Measurements from ENCODE around the gene GPSM3. TPM values are rescaled to one million over a fixed set of nuclear protein-coding genes. Genes with fewer than 3 reads are reported as not detected.

Gene GPSM3
- total RNA-seq, 4 donors from 2014 or later = 10.0 to 46.2 (median 12.0) TPM

DNA sequence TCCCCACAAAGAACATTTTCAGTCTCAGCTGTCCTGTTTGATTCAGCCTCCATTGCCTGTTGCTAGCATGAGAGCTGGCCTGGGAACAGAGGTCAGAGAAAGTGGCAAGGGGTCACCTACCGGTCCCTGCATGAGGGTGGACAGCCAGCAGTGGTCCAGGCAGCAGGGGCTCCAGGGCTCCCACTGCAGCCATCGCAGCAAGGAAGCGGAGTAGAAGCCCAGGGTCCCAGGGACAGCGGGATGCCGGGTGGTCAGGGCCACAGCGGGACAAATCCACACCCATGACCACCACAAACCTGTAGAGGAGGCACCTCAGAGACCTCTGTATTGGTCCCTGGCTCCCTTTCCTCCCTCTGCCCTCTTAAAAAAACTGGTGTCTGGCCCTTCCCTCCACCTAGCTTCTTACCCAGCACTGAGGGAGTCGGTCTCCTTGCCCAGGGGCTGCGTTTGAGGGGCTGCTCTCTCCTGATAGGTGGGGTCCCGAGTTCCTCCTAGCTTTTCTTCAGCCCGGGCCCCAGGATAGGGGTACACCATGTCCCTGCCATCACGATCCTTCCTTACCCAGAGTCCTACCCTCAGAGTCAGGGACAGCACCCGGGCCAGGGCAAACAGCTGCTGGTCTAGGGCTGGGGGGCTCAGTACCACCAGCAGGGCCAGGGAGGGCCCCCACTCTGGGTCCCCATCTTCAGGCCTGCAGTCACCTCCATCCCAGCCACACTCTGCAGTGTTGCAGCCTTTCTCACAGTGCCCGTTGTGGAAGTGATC is 8.4 kb upstream of the GPSM3 start:
- TF ChIP-seq, protein P1, sequence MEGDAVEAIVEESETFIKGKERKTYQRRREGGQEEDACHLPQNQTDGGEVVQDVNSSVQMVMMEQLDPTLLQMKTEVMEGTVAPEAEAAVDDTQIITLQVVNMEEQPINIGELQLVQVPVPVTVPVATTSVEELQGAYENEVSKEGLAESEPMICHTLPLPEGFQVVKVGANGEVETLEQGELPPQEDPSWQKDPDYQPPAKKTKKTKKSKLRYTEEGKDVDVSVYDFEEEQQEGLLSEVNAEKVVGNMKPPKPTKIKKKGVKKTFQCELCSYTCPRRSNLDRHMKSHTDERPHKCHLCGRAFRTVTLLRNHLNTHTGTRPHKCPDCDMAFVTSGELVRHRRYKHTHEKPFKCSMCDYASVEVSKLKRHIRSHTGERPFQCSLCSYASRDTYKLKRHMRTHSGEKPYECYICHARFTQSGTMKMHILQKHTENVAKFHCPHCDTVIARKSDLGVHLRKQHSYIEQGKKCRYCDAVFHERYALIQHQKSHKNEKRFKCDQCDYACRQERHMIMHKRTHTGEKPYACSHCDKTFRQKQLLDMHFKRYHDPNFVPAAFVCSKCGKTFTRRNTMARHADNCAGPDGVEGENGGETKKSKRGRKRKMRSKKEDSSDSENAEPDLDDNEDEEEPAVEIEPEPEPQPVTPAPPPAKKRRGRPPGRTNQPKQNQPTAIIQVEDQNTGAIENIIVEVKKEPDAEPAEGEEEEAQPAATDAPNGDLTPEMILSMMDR (IDR thresholded peaks at IDR 0.05; ENCODE audit: low read depth) = no peak

DNA sequence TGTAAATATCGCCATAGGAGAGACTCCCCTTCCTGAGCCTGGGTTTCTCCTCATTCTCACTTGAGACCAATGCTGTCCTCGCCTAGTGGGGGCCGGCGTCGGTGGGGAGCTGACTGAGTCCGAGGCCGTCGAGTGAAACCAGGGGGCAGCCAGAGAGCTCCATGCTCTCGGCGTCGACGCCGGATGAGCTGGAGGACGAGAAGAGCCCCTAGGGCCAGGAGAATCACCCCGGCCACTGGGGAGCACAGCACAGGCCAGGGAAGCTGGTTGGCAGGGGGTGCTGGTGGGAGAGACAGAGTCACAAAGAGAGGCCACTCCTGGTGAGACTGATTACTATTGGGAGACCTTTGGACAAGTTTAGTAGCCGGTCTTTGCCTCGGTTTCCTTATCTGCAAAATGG is 6.4 kb upstream of the GPSM3 start:
- TF ChIP-seq, protein P1 (IDR thresholded peaks at IDR 0.05; ENCODE audit: low read depth) = no peak

DNA sequence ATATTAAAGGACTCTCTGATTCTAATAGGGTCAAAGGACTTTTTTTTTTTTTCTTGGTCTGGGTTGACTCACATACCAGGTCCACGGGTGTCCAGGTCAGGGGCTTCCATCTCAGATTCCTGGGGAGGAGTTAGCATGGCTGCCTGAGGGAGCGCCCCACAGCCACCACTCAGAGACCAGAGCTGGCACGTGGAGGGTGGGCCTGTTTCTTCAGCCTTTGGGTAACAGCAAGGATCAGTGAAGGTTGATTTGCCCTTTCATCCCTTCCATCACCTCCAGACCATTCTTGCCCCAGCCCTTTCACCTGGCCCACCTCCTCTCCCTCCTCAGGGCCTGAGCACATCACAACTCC is 5.9 kb upstream of the GPSM3 start:
- TF ChIP-seq, protein P1 (IDR thresholded peaks at IDR 0.05; ENCODE audit: low read depth) = no peak

DNA sequence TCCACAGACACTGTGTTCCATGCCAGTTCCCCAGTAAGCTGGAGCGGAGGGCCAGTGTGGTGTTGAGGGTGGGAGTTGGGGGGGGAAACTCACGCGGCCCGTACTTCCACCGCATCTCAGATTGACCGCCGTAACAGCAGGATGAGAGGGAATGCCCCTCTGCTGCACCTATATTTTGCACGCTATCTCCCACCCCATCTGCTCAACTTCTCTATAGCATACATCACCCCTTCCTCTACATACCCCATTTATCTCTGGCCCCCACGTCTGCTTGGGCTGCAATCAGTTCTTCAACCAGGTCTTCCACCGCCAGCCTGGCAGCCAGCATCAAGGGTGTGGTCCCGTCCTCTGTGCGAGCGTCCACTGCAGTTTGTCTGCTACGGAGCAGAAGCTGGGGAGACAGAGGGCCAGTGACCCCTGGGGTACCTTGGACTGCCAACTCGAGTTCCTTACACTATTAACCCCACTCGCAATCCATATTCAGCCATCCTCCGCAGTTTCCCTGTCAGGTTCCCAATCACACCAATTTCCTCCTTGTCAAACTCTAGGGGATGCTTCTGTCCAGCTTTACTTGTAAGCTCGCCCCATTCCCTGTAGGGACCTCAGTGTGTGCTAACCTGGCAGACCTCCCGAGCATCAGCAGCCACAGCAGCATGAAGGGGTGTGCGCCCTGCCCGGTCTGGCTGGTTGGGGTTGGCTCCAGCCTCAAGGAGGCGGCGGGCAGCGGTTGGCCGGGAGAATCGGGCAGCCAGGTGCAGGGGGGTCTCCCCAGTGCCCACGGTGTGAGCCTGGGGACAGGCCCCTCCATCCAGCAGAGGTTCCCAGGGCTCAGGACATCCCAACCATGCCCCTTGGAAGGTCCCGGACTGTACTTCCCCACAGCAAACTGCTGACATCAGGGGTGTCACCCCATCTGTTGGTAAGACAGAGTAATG is 4.5 kb upstream of the GPSM3 start:
- TF ChIP-seq, protein P1 (IDR thresholded peaks at IDR 0.05; ENCODE audit: low read depth) = no peak

DNA sequence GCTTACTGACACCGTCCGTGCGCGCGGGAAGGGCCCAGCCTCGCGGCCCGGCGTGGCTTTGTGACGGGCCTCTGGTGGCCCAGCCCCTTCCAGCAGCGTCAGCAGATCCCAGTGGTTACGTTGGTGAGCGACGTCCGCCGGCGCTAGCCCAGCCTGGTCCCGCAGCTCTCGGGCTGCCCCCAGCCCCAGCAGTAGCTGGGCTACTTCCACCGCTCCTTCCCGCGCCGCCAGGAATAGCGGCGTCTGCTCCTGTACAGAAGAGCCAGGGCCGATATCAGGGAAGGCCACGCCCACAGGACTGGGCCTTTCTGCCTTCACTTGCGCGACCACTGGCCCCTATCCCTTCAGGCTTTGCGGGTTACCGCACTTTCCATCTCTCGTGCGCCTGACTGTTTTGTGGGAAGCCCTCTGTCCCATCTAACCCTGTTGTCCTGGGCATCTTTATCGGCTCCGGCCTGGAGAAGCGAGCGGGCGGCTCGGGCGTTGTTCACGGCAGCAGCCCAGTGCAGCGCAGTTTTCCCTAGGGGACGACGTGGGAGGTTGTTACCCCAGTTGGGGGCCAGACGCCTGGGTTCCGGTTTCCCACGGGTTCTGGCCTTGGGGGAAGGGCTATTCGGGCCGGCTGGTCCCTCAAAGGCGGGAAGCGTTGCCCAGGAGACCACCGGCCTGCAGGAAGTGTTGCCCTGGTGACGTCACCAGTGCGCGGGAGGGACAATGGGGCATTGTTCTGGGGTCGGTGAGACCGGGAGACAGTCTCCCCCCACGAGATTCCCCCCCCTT is 3.6 kb upstream of the GPSM3 start:
- TF ChIP-seq, protein P1 (IDR thresholded peaks at IDR 0.05; ENCODE audit: low read depth) = no peak

DNA sequence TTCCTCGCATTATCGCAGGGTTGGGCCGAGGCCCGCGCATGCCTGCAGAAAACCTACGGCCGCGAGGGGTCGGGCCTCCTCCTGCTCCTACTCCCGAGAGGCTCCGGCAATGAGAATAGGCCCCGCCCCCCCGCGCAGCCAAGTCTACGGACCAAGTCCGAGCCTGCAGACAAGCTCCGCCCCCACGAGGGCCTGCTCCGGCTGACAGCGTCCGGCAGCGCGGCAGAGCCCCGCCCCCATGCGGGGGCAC is 3.1 kb upstream of the GPSM3 start:
- TF ChIP-seq, protein P1 (IDR thresholded peaks at IDR 0.05; ENCODE audit: low read depth) = no peak
